ENCODE data around the gene GOLGA8M. TPM values are rescaled to one million over a fixed set of nuclear protein-coding genes. Genes with fewer than 3 reads are reported as not detected.
"Not testable (repeated sequence)": the region's sequence is repeated elsewhere in the genome, so short reads cannot be mapped to it uniquely, and the experiment has no call there.

Gene GOLGA8M, protein sequence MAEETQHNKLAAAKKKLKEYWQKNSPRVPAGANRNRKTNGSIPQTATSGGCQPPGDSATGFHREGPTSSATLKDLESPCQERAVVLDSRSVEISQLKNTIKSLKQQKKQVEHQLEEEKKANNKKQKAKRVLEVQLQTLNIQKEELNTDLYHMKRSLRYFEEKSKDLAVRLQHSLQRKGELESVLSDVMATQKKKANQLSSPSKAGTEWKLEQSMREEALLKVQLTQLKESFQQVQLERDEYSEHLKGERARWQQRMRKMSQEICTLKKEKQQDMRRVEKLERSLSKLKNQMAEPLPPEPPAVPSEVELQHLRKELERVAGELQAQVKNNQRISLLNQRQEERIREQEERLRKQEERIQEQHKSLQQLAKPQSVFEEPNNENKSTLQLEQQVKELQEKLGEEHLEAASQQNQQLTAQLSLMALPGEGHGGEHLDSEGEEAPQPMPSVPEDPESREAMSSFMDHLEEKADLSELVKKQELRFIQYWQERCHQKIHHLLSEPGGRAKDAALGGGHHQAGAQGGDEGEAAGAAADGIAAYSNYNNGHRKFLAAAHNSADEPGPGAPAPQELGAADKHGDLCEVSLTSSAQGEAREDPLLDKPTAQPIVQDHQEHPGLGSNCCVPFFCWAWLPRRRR
- under 1 TPM in 1 of 4 donors, not detected in 3; 0.57 TPM for total RNA-seq

DNA sequence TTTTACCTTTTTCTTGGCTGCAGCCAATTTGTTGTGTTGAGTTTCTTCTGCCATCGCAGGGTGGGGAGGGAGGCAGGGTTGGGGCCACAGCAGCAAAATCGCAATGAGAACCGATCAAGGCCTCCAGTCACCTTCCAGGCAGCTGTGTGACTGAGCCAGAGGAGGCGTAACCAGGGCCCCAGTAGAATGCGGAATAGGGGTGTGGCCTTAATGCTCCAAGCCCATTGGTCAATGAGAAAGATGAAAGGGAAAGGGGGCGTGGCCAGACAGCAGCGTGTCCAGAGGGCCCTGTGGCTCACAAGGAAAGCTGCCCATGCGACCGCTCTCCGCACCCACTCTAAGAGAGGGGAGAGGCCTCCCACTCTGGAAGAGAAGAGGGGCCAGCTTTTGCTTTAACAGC lies at the start of gene GOLGA8M:
TSS of gene GOLGA8M (minus strand) at position 152 of the 400 bp plus-strand sequence. CDS start at position 54, 98 bp downstream.
- H3K4me3 ChIP-seq; H3K27me3 ChIP-seq; H3K36me3 ChIP-seq; intact Hi-C loops (cut with DNase I); H3K27ac ChIP-seq; DNase-seq; H3K4me1 ChIP-seq; H3K9me3 ChIP-seq: not testable (repeated sequence)
- no CpG with 5 or more reads among the region's 10 CpGs for WGBS, 2 donors

DNA sequence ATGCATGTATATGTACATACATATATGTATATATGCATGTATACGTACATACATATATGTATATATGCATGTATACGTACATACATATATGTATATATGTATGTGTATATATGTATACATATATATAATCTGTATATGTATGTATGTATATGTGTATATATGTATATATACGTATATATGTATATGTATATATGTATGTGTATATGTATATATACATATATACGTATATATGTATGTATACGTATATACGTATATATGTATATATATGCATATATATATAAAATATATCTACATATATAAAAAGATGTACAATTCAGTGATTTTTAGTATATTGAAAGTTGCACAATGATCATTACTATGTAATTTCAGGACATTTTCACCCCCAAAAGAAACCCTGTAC lies 30.7 kb upstream of the GOLGA8M start:
- H3K27ac ChIP-seq; H3K36me3 ChIP-seq; H3K4me3 ChIP-seq; DNase-seq; H3K9me3 ChIP-seq; intact Hi-C loops (cut with DNase I); H3K4me1 ChIP-seq; H3K27me3 ChIP-seq: not testable (repeated sequence)
- 71 to 73% methylated on average over 5 to 6 of the region's 6 CpGs for WGBS, 2 donors

DNA sequence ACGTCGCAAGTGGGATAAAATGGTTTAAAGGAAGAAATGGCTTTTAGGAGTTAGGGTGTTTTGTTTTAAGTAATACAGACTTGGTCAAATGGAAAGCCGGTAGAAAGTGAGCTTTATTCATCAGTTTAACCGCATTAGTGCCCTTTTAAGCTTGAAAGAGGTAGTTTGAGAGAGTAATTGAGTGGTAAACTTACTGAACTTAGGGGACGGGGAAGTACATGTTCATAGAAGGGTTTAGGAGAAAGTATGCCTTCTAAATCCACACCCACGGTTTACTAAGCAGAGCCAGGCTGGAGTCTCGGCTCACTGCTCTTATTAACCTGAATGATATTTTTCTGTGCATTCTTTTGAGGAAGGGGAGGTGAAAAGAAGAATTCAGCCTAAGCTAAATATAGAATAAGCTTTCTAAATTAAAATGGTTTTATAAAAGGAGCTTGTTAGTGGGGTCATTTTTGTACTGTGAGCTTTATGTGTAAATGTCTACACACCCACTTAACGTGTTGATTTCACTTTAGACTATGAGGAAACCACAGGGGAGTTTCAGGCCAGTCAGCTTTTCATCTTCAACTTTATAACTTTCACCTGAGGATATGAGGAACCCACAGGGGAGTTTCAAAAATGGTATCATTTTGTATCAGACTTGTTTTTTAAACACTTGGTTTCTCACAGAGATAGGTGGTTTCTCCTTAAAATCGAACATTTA lies 26.5 kb upstream of the GOLGA8M start:
- WGBS, 2 donors: 5 to 6% methylated on average over 5 of the region's 9 CpGs
- intact Hi-C loops (cut with DNase I): not testable (repeated sequence)

DNA sequence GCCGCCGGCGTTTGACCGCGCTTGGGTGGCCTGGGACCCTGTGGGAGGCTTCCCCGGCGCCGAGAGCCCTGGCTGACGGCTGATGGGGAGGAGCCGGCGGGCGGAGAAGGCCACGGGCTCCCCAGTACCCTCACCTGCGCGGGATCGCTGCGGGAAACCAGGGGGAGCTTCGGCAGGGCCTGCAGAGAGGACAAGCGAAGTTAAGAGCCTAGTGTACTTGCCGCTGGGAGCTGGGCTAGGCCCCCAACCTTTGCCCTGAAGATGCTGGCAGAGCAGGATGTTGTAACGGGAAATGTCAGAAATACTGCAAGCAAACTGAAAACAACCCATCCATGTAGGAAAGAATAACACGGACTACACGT lies 26.0 kb upstream of the GOLGA8M start:
- DNase-seq; H3K9me3 ChIP-seq; H3K27me3 ChIP-seq; intact Hi-C loops (cut with DNase I); H3K36me3 ChIP-seq; H3K4me1 ChIP-seq: not testable (repeated sequence)
- 0% methylated on average over 3 of the region's 23 CpGs; no CpG with 5 or more reads in 1 of the 2 donors for WGBS, 2 donors
- Histone ChIP-seq H3K27ac (peak overlapping the region; percentile 63 to 90 (median 82)), H3K4me3 (peak overlapping the region; percentile 31 to 76 (median 54))

More for the DNA sequence above, 26.5 kb upstream of the GOLGA8M start:
- not testable (repeated sequence) for H3K36me3 ChIP-seq, H3K9me3 ChIP-seq, H3K27me3 ChIP-seq, H3K4me1 ChIP-seq, DNase-seq
- Histone ChIP-seq H3K4me3 (peak overlapping the region in 3 of 4 donors; percentile 26 to 60 (median 54)), H3K27ac (peak overlapping the region in 3 of 4 donors; percentile 58 to 69 (median 63))

DNA sequence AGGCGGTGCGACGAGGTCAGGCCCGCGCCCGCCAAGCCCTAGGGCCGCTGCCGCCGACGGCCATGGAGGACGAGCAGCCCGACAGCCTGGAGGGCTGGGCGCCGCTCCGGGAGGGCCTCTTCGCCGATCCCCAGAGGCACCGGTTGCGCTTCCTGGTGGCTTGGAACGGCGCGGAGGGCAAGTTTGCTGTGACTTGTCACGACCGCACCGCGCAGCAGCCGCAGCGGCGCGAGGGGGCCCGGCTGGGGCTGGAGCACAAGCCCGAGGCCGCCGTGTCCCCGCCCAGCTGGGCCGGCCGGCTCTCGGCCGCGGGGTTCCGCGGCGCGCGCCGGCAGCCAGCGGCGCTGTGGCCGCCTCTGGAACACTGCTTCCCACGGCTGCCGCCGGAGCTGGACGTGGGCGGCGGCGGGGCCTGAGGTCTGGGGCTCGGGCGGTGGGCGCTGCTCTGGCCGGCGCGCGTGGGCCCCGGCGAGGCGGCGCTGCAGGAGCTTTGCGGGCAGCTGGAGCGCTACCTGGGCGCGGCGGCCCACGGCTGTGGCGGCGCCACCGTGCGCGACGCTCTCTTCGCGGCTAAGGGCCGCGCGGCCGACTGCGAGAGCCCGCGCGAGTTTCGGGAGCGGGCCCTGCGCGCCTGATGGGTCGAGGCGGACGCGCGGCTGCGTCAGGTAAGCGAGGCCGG lies 25.4 kb upstream of the GOLGA8M start:
- H3K27me3 ChIP-seq; H3K36me3 ChIP-seq; DNase-seq; H3K4me1 ChIP-seq; H3K9me3 ChIP-seq; intact Hi-C loops (cut with DNase I): not testable (repeated sequence)
- H3K4me3 ChIP-seq: peak overlapping the region; percentile 31 to 76 (median 54)
- 0% methylated on average over 6 of the region's 101 CpGs; no CpG with 5 or more reads in 1 of the 2 donors for WGBS, 2 donors
- H3K27ac ChIP-seq: peak overlapping the region; percentile 73 to 90 (median 83)

DNA sequence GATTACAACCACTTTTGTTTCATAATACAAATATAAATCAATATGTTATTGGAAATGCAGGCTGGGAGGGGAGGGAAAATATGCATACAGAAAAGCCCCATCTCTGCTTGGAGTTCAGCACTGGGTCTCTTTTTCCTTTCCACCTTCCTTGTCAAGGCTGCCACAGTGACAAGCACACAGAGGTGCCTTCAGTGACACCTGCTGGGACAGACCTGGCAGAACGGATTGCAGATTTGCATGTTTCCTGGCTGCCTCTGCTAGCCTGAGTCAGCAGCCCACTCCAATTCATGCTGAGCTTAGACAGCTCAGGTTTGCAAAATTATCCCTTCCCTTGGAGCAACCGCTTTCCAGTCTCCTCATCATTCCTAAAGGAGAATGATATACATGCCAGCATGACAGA lies 15.8 kb upstream of the GOLGA8M start:
- H3K4me1 ChIP-seq; H3K27ac ChIP-seq; H3K4me3 ChIP-seq; H3K36me3 ChIP-seq; intact Hi-C loops (cut with DNase I); DNase-seq; H3K27me3 ChIP-seq; H3K9me3 ChIP-seq: not testable (repeated sequence)
- WGBS, 2 donors: 0 to 43% methylated on average over 1 to 2 of the region's 2 CpGs

DNA sequence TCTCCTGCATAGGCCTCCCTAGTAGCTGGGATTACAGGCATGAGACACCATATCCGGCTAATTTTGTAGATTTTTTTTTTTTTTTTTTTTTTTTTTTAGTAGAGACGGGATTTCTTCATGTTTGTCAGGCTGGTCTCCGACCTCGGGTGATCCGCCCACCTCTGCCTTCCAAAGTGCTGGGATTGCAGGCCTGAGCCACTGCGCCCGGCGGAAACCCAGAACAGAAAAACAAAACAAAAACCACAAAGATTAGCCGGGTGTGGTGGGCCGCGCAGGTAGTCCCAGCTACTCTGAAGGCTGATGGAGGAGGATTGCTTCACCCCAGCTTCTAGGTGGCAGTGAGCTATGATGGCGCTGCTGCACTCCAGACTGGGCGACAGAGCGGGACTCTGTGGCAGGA lies 14.8 kb upstream of the GOLGA8M start:
- H3K4me1 ChIP-seq; intact Hi-C loops (cut with DNase I); H3K36me3 ChIP-seq; H3K27me3 ChIP-seq; H3K27ac ChIP-seq; H3K9me3 ChIP-seq; H3K4me3 ChIP-seq; DNase-seq: not testable (repeated sequence)
- WGBS, 2 donors: 79 to 95% methylated on average over 10 to 11 of the region's 14 CpGs

DNA sequence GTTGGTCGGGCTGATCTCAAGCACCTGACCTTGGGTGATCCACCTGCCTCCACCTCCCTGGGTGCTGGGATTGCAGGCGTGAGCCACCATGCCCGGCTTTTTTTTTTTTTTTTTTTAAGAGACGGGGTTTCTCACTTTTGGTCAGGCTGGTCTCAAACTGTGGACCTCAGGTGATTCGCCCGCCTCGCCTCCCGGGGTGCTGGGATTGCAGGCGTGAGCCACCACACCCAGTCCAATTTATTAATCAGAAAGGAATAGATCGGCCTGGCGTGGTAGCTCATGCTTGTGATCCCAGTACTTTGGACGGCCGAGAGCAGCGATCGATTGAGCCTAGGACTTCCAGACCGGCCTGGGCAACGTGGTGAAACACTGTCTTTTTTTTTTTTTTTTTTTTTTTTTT lies 13.9 kb upstream of the GOLGA8M start:
- DNase-seq: no peak
- Histone ChIP-seq H3K27ac (no peak overlapping the region), H3K9me3 (no peaks in the 10 kb centered on the region), H3K36me3 (no peaks in the 10 kb centered on the region), H3K4me1 (no peaks in the 10 kb centered on the region), H3K4me3 (no peak overlapping the region), H3K27me3 (no peaks in the 10 kb centered on the region)
- intact Hi-C loops (cut with DNase I): no loop called here
- 87 to 91% methylated on average over 8 to 16 of the region's 17 CpGs for WGBS, 2 donors
- no peak for TF ChIP-seq POLR2A (IDR thresholded peaks at IDR 0.05)
- TF ChIP-seq, protein P1, sequence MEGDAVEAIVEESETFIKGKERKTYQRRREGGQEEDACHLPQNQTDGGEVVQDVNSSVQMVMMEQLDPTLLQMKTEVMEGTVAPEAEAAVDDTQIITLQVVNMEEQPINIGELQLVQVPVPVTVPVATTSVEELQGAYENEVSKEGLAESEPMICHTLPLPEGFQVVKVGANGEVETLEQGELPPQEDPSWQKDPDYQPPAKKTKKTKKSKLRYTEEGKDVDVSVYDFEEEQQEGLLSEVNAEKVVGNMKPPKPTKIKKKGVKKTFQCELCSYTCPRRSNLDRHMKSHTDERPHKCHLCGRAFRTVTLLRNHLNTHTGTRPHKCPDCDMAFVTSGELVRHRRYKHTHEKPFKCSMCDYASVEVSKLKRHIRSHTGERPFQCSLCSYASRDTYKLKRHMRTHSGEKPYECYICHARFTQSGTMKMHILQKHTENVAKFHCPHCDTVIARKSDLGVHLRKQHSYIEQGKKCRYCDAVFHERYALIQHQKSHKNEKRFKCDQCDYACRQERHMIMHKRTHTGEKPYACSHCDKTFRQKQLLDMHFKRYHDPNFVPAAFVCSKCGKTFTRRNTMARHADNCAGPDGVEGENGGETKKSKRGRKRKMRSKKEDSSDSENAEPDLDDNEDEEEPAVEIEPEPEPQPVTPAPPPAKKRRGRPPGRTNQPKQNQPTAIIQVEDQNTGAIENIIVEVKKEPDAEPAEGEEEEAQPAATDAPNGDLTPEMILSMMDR (IDR thresholded peaks at IDR 0.05): no peak

Data from esophagus squamous epithelium (tissue), 5 donors.